SKM-1 treated with dmso at 0.1 percent for 144 hours (cell line): Measurements from ENCODE around the gene KCNQ2.

Experiments used
- DNase-seq: peaks from one replicate; lab custom pipeline; 2025; ENCODE audit not compliant: unreplicated experiment; lab: John Stamatoyannopoulos, UW

Gene KCNQ2

DNA sequence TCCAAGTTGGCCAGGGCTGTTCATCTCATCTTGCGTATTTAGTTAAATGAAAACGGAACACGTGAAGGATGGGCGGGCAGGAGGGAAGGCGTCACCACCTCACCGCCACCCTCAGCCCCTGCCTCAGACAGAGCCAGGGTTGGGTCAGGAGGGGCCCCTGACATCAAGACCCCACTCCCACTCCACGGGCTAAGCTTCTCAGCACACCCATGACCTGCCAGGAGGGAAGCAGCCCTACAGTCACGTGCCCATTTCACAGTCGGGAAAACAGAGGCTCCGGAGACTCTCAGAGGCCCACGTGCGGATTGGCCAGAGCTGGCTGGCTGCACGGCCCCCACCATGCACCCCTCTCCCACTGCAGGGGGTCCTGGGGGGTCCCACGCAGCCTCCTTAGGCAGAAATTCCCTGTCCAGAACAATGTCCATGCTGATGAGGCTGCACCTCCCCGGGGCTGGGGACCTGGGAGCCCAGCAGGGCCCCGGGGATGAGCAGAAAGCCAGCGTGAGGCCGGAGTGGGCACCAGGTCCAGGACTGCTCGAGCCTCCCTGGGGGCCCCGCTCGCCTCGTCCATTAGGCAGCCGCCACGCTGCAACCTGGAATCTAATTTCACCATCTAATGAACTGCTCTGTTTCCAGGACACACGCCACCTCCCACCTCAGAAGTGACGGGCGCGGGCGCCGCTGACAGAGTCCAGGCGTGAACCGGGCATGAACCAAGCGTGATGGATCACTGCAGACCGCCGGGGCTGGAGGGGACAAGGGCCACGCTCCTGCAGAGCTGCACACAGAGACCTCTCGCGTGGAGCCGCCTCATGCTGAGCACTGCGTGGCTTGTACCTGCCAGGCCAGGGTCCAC, 15.8 kb downstream of the KCNQ2 start:
- DNase-seq = no peak

DNA sequence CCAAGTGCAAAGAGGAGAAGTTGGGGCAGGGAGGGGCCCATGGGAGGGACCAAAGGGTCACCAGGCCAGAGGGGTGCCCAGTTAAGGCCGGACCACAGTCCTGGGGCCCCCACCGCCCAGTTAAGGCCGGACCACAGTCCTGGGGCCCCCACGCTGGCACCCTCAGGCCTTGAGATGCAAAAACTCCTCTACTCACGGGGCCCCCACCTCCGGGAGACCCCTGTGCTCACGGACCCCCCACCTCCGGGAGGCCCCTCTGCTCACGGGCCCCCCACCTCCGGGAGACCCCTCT, 16.9 kb downstream of the KCNQ2 start:
- DNase-seq = no peak

DNA sequence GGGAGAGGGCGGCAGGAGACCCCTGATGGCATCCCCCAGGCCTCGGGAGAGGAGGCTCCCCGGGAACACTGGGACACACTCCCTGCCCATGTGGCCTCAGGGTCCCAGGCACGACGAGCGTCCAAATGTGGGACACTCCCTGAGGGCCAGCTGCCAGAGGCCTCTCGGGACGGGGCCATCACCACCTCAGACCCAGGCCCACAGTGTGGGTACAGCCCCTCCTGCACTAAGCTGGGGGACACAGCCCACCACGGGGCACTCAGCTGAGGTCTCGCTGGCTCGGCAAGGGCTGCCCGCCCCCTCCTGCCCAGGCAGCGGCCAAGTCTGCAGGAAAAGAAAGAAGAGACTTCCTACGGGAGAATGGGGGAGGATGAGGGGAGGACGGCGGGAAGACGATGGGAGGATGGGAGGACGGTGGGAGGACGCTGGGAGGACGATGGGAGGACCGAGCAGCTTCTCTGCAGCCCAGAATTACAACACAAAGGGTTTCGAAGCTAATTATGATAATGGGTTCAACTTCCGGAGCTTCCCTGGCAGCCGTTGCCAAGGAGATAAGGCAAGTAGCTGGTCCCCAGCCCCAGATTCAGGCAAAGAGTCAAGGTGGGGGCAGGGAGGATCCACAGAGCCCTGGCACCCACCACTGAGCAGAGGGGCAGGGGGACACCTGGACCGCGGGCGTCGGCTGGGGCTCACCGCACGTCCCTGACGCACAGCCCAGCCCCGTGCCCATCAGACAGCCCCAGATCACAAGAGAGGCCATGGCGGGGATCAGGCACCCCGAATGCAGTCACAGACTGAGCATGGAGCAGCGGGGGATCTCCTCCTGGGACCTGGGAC, 17.5 kb downstream of the KCNQ2 start:
- DNase-seq = no peak

DNA sequence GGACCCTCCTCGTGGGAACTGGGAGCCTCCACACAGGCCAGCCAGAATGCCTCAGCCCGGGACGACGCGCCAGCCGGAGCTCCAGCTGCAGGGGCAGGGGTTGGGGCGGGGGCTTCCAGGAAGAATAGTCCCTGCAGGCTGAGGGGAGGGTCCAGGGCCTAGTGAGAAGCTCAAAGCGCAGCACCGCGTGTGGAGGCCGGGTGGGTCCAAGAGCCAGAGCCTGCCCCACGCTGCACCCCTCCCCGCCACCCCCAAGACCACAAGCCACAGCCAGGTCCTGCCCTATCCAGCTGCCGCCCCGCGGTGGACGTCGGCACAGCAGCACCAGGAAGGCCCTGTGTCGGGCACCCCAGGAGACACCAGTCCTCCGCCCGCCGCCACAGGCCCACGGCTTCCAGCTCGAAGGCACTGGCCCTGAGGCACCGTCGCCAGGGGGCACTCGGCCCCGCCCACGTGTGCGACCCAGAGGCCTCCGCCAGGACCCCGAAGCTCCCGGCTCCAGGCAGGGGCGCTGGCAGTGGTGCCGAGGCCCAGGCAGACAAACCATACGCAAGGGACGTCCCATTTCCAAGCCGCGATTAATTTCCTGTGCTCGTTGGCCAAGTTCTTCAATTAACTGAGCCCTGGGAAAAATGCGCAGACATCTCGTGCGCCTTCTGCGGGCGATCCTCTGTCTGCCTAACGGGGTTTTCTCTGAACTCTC, 19.5 kb downstream of the KCNQ2 start:
- no peak for DNase-seq

DNA sequence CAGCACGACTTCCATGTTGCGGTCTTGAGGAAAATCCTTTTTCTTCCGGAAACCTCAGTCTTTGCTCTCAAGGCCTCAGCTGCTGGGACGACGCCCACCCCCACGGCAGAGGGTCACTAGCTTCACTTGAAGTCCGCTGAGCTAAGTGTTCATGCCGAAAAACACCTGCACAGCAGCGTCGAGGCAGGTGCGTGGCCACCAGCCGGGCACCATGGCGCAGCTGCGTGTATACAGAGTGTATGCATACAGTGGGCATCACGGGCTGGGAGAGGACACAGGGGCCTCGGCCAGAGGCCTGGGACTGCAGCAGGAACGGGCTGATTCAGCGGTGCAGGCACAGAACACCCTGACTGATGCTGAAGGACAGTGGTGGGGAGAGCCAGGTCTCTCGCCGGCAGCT, 20.1 kb downstream of the KCNQ2 start:
- DNase-seq = no peak

DNA sequence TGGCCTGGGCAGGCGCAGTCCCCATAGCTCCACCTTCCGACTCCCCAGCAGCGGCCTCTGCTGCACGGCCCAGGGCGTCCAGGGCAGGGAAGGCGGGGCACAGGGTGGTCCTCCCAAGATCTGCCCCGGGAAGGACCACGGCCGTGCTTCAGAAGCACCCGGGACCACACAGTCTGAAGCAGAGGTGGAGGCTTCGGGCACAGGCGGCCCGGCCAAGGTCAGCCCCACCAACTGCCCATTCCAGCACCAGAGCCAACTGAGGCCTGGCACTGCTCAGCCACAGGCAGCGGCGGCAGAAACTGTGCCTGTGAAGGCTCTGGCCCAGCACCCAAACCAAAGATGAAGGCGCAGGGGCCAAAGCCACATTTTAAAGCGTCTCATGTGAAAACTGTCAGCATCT, 20.6 kb downstream of the KCNQ2 start:
- no peak for DNase-seq

DNA sequence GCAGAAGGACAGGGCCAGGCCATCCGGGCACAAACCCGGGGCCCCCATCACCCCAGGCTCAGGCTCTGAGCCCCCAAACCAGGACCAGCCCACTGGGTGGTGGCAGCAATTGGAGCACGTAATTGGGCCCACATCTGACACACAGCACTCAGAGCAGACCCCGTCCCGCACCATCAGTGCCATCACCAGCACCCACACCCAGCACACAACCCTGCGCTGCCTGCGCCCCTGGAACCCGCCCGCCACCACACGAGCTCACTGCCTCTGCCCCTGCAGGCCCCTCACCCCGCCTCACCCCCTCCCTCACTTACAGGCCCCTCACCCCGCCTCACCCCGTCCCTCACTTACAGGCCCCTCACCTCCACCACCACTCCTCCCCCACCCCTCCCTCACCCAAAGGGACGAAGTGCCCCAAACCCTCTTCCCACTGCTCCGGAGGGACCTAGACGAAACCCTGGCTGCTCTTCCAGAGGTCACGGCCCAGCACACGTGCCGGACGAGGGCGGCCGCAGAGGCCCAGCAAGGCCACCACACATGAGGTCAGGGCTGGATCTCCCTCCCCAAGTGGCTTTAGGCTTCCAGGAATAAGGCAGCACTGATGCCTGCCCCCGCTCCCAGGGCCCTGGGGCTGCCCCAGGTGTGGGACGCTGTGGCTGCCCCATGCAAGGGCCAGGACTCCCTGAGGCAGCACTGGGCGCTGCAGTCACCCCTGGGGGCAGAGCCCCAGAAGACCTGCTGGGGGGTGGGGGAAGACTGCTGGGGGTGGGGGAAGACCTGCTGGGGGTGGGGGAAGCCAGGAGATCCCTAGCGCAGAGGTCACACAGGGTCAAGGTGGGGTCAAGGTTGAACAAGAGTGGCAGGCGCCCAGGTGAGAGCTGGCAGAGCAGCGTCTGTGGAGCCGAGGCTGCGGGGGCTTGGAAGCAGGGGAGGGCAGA, 22.4 kb downstream of the KCNQ2 start:
- DNase-seq = no peak

DNA sequence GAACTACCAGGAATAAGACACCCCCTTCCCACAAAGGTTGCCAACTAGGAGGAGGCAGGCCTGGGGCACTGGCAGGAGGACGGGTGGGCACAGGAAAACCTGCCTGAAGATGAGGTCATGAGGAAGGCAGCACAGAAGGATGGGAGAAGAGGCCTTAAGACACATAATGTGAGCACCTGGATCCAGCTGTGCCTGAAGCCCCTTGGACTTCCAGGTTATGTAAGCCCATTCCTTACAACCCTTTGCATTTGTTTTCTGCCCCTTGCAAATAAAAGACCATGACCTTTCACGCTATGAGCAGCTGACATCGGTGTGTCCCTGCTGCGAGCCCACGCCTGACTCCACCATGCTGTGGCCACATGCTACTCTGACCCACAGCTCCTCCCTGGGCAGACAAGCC, 23.4 kb downstream of the KCNQ2 start:
- no peak for DNase-seq

DNA sequence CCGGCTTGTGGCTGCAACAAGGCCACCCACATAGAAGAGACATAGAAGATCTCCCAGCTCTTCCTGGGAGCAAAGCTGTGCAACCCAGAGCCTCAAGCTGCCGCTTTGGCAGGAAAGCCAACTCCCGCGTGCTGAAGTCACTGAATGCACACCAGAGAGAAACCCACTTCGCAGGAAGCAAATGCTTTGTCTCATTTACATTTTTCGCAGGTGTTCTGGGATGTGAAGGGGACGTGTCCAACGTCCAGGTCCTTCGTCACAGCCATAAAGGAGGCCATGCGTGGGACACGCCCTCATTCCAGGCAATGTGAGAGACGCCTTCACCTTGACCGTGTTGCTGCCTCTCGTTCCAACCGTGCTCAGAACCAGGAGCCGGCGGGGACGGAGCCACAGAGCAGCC, 24.4 kb downstream of the KCNQ2 start:
- no peak for DNase-seq

DNA sequence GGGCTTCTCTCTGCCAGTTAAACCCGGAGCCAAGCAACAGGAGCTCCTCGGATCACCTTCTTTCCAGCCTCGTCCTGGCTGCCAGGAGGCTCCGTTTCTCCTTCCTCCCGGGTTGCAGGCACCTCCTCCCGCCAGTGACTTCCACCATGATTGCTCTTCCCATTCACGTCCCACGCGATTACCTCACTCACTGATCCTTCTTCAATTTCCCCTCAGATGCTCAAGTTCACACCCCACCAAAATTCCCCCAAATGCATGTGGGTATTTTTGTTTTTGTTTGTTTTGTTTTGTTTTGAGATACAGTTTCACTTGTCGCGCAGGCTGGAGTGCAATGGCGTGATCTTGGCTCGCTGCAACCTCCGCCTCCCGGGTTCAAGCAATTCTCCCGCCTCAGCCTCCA, 25.1 kb downstream of the KCNQ2 start:
- DNase-seq = no peak

DNA sequence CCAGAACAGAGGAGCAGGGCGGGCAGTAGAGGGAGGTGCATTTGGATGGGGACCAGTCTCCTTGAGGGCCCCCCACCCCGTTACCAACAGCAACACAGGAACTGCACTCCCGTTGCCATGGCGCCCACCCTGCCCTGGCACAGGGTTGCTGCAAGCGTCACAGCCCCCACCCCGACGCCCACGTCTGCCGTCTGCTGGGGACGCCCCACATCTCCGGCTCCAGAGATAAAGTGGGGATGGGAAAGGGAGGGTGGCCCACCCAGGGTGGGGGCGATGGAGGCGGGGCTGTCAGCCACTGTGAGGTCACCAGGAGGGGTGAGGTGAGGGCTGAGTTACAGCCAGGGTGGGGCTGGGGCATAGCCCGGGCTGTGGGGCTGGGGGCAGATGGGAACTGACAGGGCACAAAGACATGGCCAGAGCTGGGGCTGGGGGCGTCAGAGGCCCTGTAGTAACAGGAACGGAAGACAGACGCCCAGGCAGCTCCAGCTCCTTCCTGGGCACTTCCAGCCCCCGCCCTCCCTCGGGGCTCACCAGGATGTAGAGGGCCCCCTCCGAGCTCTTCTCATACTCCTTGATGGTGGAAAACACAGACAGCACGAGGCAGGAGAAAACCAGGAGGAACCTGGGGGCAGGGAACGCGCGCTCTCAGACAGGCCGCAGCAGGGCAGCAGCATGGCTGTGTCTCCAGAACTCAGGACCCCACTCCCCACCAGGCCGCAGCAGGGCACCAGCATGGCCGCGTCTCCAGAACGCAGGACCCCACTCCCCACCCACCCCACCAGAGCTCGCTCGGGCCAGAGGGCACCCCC, 26.0 kb downstream of the KCNQ2 start:
- no peak for DNase-seq

DNA sequence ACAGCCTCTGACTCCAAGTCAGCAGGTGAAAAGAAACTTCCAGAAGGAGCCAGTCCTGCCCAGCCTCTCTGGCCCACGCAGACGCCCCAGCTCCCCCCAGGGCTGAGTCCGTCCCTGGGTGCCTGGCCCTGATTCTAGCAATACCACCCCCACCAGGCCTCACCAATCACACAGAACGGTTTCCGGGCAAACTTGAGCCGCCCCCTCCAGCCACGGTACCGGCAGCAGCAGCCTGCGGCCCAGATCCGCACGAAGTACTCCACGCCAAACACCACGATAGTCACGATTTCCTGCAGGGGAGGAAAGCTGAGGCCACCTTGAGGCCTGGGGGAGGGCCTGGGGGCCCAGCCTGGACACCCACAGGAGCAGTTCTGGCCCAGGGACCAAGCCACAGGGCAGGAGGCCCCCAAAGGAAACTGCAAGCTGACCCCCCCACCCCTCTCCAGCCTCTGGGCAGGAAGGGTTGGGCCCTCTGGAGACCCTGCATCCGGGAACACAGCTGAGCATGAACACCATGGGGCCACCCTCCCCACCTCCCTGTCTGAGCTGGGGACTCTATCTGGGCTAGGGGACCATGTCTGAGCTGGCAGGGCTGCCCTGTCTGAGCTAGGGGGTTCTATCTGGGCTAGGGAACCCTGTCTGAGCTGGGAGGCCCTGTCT, 27.2 kb downstream of the KCNQ2 start:
- no peak for DNase-seq

DNA sequence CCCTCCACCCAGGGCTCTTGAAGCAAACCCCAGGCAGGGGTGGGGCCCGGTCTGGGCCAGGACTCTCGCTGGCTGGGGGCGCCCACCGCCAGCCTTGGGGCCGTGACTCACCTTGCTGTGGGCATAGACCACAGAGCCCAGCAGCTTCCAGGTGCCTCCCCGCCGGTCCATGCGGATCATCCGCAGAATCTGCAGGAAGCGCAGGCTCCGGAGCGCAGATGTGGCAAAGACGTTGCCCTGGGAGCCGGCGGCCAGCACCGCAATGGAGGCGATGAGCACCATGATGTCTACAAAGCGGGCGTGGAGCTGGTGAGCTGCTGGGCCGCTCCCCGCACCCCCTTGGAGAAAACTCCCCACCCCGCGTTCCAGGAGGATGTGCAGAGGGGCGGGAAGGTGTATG, 27.9 kb downstream of the KCNQ2 start:
- no peak for DNase-seq

DNA sequence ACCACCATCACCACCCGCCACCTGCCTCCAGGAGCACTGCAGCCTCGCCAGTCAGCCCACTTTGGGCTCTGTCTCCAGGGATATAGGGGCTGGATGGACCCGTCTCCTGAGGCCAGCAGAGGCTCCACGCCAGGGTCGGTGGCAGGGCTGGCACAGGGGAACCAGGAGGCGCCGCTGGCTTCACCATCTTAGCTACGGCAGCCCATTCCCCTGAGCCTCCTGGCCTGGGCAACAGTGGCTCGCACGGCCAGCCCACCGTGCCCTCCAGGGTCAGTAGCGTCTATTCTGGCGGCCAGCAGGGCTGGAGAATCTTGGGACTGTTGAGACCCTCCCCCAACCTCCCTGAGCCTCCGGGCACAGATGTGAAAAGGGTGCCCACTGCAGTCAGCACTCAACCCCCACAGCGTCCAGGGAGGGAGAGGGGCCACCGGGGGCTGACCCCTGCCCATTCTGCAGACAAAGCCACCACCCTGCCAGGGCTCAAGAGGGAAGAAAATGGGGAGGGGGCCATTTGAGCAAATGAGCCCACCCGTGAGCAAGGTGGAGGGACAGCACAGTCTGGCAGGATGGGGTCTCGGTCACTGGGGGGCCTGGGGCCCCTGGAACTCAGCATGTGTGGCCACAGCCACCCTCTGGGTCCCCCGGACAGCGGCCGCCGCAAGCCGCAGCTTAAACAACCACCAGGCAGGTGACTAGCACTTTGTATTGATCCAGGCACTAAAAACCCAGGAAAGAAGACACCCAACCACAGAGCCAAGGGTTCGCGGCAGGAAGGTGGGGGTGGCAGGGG, 28.7 kb downstream of the KCNQ2 start:
- no peak for DNase-seq

DNA sequence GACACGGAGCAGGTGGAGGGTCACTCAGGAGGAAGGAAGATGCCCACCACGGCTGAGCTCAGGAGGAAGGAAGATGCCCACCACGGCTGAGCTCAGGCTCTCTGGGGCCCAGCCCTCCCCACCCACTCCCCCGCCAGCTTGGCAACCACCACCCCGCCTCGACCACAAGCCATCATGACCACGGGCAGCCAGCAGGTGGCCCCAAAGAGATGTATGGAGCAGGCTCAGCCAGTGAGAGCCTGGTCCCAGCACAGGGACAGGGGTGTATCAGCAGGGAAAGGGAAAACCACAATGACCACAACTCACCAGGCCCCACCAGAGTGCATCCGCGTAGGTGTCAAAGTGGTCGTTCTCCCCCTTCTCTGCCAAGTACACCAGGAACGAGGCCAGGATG, 30.4 kb downstream of the KCNQ2 start:
- DNase-seq = peak; percentile 16

DNA sequence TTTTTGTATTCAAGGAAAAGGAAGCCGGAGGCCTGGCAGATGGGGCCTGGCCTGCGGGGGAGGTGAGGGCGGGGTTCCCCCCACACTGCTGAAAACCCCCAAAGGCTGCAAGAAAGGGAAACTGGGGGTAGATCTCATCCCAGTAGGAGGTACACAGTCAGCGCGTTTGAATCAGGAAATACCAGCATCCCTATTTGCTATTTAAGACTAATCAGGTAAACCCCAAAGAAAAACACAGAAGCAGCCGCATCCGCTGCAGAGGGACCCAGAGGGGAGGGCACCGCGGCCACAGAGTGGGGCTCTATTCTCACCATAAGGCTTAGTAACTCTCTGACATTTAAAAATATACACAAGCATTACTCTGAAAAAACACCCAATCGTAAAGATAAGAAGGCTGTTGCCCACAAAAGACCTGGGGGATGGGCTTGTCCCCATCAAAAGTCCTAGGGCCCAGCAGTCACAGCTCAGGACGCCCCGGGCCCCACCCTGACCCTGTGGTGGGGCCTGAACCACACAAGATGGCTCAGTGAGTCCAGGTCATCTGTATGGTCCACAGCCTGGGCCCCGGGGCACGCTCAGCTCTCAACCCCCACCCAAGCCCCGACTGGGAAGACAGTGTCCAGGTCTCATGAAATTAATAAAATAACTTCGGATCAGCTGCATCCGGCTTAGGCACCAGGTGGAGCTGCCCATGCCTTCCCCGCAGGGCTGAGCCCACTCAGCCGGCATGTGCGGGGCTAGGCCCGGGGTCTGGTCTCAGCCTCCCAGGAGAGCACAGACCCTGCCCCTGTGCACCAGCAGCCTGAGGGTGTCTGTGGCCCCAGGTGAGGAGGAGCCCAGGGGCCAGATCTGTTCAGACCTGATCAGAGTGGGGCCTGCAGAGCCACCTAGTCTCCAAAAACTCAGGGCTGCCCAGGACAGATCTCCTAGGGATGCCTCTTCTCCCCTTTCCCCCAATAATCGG, 31.0 kb downstream of the KCNQ2 start:
- DNase-seq = no peak

DNA sequence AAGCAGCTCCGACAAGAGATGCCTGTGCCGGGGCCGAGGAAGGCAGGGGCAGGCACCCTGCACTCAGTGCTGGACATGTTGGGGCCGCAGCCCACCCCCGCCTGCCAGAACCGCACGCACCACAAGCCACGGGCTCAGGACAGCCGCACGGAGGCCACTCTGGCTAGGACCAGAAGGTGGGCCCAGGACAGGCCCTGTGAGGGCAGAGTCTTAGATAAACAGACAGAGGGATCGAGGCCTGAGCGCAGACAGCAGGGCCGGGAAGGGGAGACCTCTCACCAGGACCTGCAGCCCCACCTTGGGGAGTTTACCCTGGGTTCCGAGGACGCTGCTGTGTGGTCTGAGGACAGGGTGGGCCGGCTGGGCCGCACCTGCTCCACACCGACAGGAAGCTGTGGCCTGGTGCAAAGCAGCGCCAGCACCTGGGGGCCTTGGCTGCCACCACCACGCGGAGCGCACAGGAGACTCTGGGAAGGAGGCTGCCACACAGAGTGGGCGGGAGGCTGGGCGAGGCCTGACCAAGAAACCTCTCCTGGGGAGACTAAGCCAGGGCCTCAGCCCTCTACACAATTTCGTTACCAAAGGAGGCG, 32.0 kb downstream of the KCNQ2 start:
- DNase-seq = no peak
